ENCODE measurements around the gene ARL6IP4. TPM values are rescaled to one million over a fixed set of nuclear protein-coding genes. Genes with fewer than 3 reads are reported as not detected.
A peak's percentile ranks its signal among the peaks of the same experiment; 100 is the strongest.
"Not testable (repeated sequence)": the region's sequence is repeated elsewhere in the genome, so short reads cannot be mapped to it uniquely, and the experiment has no call there.

The ARL6IP4 gene
- total and polyA plus RNA-seq, 3 experiments from 2014 or later, result 172 to 246 (median 181) TPM

DNA sequence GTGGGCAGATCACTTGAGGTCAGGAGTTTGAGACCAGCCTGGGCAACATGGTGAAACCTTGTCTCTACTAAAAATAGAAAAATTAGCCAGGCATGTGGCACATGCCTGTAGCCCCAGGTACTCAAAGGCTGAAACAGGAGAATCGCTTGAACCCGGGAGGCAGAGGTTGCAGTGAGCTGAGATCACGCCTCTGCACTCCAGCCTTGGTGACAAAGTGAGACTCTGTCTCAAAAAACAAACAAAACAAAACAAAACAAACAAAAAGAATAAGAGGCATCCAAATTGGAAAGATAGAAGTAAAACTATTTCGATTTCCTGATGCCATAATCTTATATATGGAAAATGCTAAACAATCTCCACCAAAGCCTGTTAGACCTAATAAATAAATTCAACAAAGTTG, 34.0 kb downstream of the ARL6IP4 start:
- POLR2A ChIA-PET, result not testable (repeated sequence)

GRCh38 chr12:123017753-123018152, 37.3 kb downstream of the ARL6IP4 start:
- H3K4me3 ChIP-seq (ENCODE audit: low read length), result no peak overlapping the region
- Mint-ChIP-seq H3K36me3 (peaks cover 0 to 4% (median 3%) of the 10 kb centered on the region in 3 donors), H3K9me3 (no peaks in the 10 kb centered on the region), H3K4me3 (no peak overlapping the region), H3K27ac (peak overlapping the region in 3 of 8 donors; percentile 2 to 50 (median 32)), H3K4me1 (peaks cover 0 to 4% (median 0%) of the 10 kb centered on the region in 3 donors), H3K27me3 (no peaks in the 10 kb centered on the region)
- no peaks in the 10 kb centered on the region for H3K27me3 ChIP-seq (ENCODE audit: insufficient read depth, low read length, poor library complexity, severe bottlenecking)
- CTCF ChIA-PET, result no interaction called here
- H3K9me3 ChIP-seq (ENCODE audit: low read length), result no peaks in the 10 kb centered on the region
- DNase-seq, result no peak
- POLR2A ChIA-PET, result no interaction called here
- no peak overlapping the region for H3K27ac ChIP-seq (ENCODE audit: low read depth, low read length)
- no peaks in the 10 kb centered on the region for H3K36me3 ChIP-seq (ENCODE audit: insufficient read depth, low read length)
- H3K4me1 ChIP-seq (ENCODE audit: insufficient read depth, low read length), result no peaks in the 10 kb centered on the region

More for the DNA sequence above, 34.0 kb downstream of the ARL6IP4 start:
- H3K9me3 ChIP-seq (ENCODE audit: low read length); H3K4me1 ChIP-seq (ENCODE audit: insufficient read depth, low read length); H3K36me3 ChIP-seq (ENCODE audit: insufficient read depth, low read length); H3K9me3 Mint-ChIP-seq; H3K27ac ChIP-seq (ENCODE audit: low read depth, low read length); DNase-seq; H3K27me3 ChIP-seq (ENCODE audit: insufficient read depth, low read length, poor library complexity, severe bottlenecking); H3K27me3 Mint-ChIP-seq; H3K4me3 Mint-ChIP-seq; H3K27ac Mint-ChIP-seq; CTCF ChIA-PET; H3K4me3 ChIP-seq (ENCODE audit: low read length); H3K4me1 Mint-ChIP-seq: not testable (repeated sequence)
- peaks cover 0 to 16% (median 9%) of the 10 kb centered on the region in 3 donors for H3K36me3 Mint-ChIP-seq

DNA sequence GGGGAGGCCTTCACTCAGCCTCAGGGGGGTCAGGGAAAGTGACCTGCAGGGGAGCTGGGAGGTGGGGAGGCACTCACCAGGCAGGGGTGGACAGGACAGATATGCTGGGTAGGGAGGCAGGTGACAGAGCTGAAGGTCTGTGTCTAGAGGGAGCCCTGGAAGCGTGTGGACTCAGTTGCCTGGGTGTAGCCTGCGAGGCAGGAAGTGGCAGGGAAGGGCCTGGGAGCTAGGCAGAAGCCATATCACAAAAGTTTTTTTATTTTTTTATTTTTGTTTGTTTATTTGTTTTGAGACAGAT, 39.3 kb downstream of the ARL6IP4 start:
- Histone ChIP-seq H3K27ac (ENCODE audit: low read depth, low read length) (no peak overlapping the region), H3K36me3 (ENCODE audit: insufficient read depth, low read length) (no peaks in the 10 kb centered on the region), H3K4me3 (ENCODE audit: low read length) (no peak overlapping the region), H3K27me3 (ENCODE audit: insufficient read depth, low read length, poor library complexity, severe bottlenecking) (no peaks in the 10 kb centered on the region), H3K4me1 (ENCODE audit: insufficient read depth, low read length) (peaks cover 4% of the 10 kb centered on the region), H3K9me3 (ENCODE audit: low read length) (no peaks in the 10 kb centered on the region)
- Mint-ChIP-seq H3K27ac (peak overlapping the region in 4 of 8 donors; percentile 32 to 57 (median 42)), H3K4me3 (no peak overlapping the region), H3K4me1 (peaks cover 3 to 10% (median 5%) of the 10 kb centered on the region in 3 donors), H3K9me3 (no peaks in the 10 kb centered on the region), H3K36me3 (peaks cover 0 to 3% (median 2%) of the 10 kb centered on the region in 3 donors), H3K27me3 (no peaks in the 10 kb centered on the region)
- ChIA-PET POLR2A (no interaction called here), CTCF (no interaction called here)
- DNase-seq, result peak in 1 of 5 donors; percentile 3

DNA sequence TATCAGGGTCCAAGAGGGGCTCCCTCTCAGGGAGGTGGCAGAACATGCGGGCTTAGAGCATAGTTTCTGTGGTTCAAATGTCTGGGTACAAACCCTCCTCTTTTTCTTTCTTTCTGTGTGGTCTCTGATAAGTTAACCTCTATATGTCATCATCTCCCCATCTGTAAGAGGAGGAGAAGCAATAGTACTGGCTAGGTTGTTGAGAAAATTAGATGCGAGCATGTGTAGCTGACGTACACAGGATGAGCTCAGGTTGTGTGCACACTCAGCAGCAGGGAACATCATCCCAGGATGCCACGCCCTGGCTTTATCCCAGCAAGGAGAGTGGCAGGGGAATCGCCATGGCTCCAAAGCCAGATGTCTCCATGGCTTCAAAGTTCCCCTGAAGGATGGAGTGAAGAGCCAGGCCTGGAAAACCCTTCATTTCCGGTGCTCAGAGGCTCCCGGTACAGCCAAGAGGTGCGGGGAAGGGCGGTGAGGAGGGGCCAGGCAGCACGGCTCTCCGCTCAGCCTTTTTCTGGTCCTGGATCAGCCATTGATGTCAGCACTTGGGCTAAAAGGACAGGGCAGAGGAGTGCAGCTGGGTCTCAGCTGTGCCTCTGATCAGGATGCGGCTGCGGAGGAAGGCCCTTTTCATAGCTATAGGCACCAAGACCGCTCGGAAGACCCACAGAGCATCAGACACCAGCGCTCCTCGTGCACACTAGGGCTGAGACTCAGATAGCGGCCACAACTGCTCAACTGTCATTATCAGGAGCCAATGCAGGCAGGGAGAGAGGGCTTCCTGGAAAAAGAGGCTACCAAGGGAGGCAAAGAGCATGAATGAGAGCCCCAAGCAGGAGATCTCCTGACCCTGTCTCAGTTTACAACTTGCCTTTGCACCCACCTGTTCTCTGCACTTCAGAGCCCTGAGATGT, 41.5 kb downstream of the ARL6IP4 start:
- Mint-ChIP-seq H3K4me1 (peaks cover 5 to 18% (median 9%) of the 10 kb centered on the region in 3 donors), H3K36me3 (peaks cover 0 to 2% (median 1%) of the 10 kb centered on the region in 3 donors)
- CTCF ChIA-PET, result no interaction called here

GRCh38 chr12:123022846-123023245, 42.4 kb downstream of the ARL6IP4 start:
- CTCF ChIA-PET, result no interaction called here
- Histone ChIP-seq H3K4me1 (ENCODE audit: insufficient read depth, low read length) (peaks cover 8% of the 10 kb centered on the region), H3K27ac (ENCODE audit: low read depth, low read length) (no peak overlapping the region), H3K9me3 (ENCODE audit: low read length) (no peaks in the 10 kb centered on the region), H3K4me3 (ENCODE audit: low read length) (no peak overlapping the region), H3K27me3 (ENCODE audit: insufficient read depth, low read length, poor library complexity, severe bottlenecking) (no peaks in the 10 kb centered on the region), H3K36me3 (ENCODE audit: insufficient read depth, low read length) (no peaks in the 10 kb centered on the region)
- H3K27ac Mint-ChIP-seq, result no peak overlapping the region
- no peaks in the 10 kb centered on the region for H3K9me3 Mint-ChIP-seq
- H3K27me3 Mint-ChIP-seq, result no peaks in the 10 kb centered on the region
- no peak for DNase-seq
- POLR2A ChIA-PET, result no interaction called here
- no peak overlapping the region for H3K4me3 Mint-ChIP-seq
- peaks cover 0 to 6% (median 1%) of the 10 kb centered on the region in 3 donors for H3K36me3 Mint-ChIP-seq
- H3K4me1 Mint-ChIP-seq, result peaks cover 5 to 18% (median 9%) of the 10 kb centered on the region in 3 donors

More for the DNA sequence above, 41.5 kb downstream of the ARL6IP4 start:
- Mint-ChIP-seq H3K27me3 (no peaks in the 10 kb centered on the region), H3K4me3 (no peak overlapping the region), H3K9me3 (no peaks in the 10 kb centered on the region), H3K27ac (no peak overlapping the region)
- POLR2A ChIA-PET, result no interaction called here
- no peak for DNase-seq
- no peaks in the 10 kb centered on the region for H3K27me3 ChIP-seq (ENCODE audit: insufficient read depth, low read length, poor library complexity, severe bottlenecking)
- H3K36me3 ChIP-seq (ENCODE audit: insufficient read depth, low read length), result no peaks in the 10 kb centered on the region
- no peak overlapping the region for H3K4me3 ChIP-seq (ENCODE audit: low read length)
- no peak overlapping the region for H3K27ac ChIP-seq (ENCODE audit: low read depth, low read length)
- H3K9me3 ChIP-seq (ENCODE audit: low read length), result no peaks in the 10 kb centered on the region
- peaks cover 8% of the 10 kb centered on the region for H3K4me1 ChIP-seq (ENCODE audit: insufficient read depth, low read length)

- H3K4me3 Mint-ChIP-seq, result peak overlapping the region in 1 of 7 donors; percentile 23
- no peaks in the 10 kb centered on the region for H3K27me3 Mint-ChIP-seq
- DNase-seq, result no peak
- Histone ChIP-seq H3K27me3 (ENCODE audit: insufficient read depth, low read length, poor library complexity, severe bottlenecking) (no peaks in the 10 kb centered on the region), H3K36me3 (ENCODE audit: insufficient read depth, low read length) (peaks cover 4% of the 10 kb centered on the region), H3K27ac (ENCODE audit: low read depth, low read length) (no peak overlapping the region), H3K4me3 (ENCODE audit: low read length) (no peak overlapping the region), H3K4me1 (ENCODE audit: insufficient read depth, low read length) (peaks cover 8% of the 10 kb centered on the region), H3K9me3 (ENCODE audit: low read length) (no peaks in the 10 kb centered on the region)
- peaks cover 0 to 9% (median 3%) of the 10 kb centered on the region in 3 donors for H3K36me3 Mint-ChIP-seq
- H3K9me3 Mint-ChIP-seq, result no peaks in the 10 kb centered on the region
- H3K27ac Mint-ChIP-seq, result peak overlapping the region in 4 of 8 donors; percentile 25 to 73 (median 46)
- H3K4me1 Mint-ChIP-seq, result peaks cover 5 to 14% (median 9%) of the 10 kb centered on the region in 3 donors
- CTCF ChIA-PET, result interaction anchor here (1.2 to 1.9 kb wide), 2 partner anchors 17 to 19 kb away, joined by 3 to 6 read pairs; no protein-coding TSS in a partner anchor
- POLR2A ChIA-PET, result no interaction called here
Measured at GRCh38 chr12:123024819-123025391, 44.4 kb downstream of the ARL6IP4 start.

DNA sequence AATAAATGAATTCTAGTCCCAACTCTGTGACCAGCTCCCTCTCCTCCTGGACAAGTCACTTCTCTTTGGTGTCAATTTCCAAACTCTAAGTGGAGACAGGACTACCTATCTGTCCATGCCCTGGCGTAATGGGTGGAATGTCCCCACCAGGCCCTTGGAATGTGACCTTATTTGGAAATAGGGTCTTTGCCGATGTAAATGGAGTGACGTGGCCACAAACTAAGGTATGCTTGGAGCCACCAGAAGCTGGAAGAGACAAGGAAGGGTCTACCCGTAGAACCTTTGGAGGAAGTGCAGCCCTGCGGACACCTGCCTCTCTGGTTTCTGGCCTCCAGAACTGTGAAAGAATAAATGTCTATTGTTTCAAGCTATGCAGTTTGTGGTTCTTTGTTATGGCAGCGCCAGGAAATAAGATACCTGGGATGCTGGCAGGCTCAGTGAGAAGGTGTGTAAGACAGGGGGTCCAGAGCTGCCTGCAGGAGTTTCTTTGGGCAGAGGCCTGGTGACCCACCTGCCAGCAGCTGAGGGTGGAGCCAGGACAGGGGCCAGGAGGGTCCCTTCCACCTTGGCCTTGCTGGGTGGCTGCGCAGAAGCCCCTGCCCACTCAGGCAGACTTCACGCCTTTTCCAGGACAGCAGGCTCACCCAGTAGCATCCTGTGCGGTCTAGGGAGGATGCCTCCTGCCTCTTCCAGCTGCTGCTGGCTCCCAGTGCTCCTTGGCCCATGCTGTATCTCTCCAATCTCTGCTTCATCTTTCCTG, 45.8 kb downstream of the ARL6IP4 start:
- peak overlapping the region in 2 of 8 donors; percentile 7 to 32 for H3K27ac Mint-ChIP-seq
- Histone ChIP-seq H3K27me3 (ENCODE audit: insufficient read depth, low read length, poor library complexity, severe bottlenecking) (no peaks in the 10 kb centered on the region), H3K9me3 (ENCODE audit: low read length) (no peaks in the 10 kb centered on the region), H3K4me1 (ENCODE audit: insufficient read depth, low read length) (peaks cover 8% of the 10 kb centered on the region), H3K4me3 (ENCODE audit: low read length) (no peak overlapping the region), H3K36me3 (ENCODE audit: insufficient read depth, low read length) (peaks cover 5% of the 10 kb centered on the region), H3K27ac (ENCODE audit: low read depth, low read length) (no peak overlapping the region)
- peaks cover 5 to 14% (median 9%) of the 10 kb centered on the region in 3 donors for H3K4me1 Mint-ChIP-seq
- CTCF ChIA-PET, result interaction anchor here (1.2 to 1.9 kb wide), 3 partner anchors 16 to 17 kb away, joined by 3 to 6 read pairs (median 3); no protein-coding TSS in a partner anchor
- no peak for DNase-seq
- no peaks in the 10 kb centered on the region for H3K9me3 Mint-ChIP-seq
- POLR2A ChIA-PET, result no interaction called here
- H3K4me3 Mint-ChIP-seq, result no peak overlapping the region
- no peaks in the 10 kb centered on the region for H3K27me3 Mint-ChIP-seq
- peaks cover 0 to 14% (median 3%) of the 10 kb centered on the region in 3 donors for H3K36me3 Mint-ChIP-seq

All from CD8-positive, alpha-beta memory T cell (primary cell).